ENCODE data around the gene PPARA.
A peak's percentile ranks its signal among the peaks of the same experiment; 100 is the strongest.
"Not testable (repeated sequence)": the region's sequence is repeated elsewhere in the genome, so short reads cannot be mapped to it uniquely, and the experiment has no call there.

PPARA gene

DNA sequence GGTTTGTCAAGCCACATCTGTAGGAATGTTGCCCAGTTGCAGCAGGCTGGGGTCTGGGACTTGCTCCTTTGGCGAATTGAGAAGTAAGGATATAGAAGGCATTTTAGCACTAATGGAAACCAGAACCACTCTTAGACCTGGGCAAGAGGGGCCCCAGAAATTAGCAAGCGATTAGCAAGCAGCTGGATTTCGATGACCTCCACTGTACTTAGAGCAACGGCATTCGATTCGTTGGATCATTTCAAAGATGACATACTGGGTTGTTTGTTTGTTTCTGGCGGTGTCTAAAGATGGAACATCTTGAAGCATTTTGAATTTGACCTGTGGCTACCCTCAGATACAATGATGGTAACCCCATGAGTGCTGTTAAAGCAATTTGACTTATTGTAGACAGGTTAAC is 100.9 kb downstream of the PPARA start:
- no peak for DNase-seq

DNA sequence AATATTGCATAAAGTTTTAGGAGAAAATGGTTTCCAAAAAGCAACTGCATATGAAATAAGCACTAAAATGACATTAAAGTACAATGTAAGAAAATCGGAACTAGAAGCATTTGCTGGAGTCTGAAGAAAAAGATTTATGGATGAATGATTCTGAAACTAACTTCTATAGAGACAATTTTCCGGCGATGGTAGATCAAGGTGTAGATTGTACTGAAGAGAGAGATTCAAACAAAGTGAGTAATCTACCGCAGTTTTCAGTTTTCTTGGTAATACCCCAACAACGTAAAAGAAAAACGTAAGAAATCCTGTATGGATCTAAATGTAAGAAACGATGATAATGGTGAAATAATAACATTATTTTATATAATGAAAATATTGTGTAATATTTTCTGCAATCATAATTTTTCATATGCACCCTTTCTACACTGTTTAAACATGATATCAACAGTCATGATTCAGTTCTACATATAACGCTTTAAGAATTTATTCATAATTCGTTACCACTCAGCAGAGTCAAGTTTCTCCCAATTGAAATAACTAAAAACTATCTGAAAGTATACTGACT is 101.6 kb downstream of the PPARA start:
- peak; percentile 78 for DNase-seq

DNA sequence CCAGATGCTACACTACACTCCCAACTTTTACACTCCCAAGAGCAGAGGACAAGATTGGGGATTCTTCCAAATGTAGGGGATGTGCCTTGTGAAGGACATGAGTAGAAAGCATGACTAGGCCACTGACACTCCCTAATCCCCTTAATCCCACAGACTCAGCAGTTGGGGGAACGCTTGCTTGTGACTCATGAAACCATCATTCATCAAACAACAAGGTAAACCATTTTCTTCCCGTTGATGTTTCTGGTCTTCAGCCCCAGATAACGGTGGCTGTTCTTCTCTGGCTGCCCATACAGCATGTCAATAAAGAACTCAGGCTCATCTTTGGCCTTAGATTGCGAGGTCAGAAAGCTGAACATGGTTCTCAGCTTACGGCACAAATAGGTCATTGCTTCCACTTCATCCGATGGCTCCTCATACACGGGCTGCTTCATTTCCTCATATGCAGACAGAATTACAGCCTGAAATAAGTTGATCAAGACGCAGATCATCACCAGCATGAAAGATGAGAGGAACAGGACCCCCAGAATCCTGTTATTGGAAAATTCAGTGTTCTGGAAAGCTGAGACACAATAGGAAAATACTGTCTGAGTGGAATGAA is 106.1 kb downstream of the PPARA start:
- no peak for DNase-seq

DNA sequence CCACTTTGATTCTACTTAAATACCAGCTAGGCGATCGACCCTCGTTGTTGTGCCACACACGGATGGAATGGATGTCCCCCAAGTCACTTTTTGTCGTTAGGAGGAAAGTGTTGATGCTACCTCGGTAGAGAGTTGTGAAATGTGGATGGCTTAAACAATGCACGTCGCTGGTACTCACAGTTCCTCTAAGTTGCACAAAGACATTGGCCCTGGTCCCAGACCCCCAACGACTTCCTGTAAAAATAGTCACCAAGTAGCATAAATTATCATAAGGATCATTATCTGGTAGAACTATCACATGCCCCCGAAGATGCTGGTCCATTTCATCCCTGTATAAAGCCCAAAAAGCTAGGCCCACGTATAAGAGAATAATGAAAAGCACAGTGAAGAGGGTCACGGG is 109.0 kb downstream of the PPARA start:
- DNase-seq, result no peak

DNA sequence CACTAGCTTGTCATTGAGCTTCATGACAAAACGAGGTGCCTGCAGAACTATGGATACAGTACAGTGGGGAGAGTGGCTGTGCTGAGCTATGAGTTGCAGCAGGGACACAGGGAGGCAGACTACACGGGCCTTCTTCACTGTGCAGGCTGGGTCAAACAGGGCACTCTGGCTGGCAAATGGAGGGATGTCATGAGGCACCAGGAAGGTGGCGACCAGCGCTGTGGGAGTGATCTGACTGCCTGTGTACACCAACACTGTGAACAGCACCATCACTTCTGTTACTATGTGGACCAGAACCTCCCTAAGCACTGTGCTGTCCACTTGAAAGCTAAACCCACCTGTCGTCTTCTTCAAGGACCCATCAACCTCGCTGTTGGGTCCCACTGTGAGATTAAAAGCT is 109.7 kb downstream of the PPARA start:
- DNase-seq, result no peak

DNA sequence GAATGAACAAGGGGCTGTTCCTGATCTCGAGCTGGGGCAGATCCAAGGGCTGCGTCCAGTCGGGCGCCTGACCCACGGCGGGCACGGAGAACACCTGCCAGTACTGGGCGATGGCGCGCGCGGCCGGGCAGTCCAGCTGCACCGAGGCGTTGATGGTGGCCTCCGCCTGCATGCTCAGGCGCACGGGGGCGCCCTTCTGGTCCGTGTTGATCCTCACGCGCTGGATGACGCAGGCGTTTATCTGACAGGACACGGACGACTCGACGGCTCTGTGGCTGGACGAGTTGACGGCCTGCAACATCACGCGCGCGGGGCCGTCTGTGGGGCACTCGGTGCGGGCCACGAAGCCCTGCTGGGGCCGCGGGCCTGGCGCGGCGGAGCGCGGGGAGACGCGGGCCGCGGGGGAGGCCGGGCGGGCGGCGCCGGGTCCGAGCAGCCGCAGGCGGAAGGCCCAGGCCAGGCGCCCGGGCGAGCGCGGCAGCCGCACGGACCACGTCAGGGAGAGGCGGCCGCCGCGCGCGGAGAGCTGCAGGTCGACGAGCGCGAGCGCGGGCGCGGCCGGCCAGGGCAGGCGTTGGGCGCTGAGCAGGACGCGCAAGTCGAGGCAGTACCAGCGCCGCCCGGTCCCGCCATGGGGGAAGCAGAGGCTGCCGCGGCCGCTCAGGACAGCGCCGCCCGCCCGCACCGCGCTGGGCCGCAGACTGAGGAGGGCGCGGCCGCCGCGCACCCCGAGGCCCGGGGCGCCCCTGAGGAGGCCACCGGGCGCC is 112.3 kb downstream of the PPARA start:
- DNase-seq, result no peak

DNA sequence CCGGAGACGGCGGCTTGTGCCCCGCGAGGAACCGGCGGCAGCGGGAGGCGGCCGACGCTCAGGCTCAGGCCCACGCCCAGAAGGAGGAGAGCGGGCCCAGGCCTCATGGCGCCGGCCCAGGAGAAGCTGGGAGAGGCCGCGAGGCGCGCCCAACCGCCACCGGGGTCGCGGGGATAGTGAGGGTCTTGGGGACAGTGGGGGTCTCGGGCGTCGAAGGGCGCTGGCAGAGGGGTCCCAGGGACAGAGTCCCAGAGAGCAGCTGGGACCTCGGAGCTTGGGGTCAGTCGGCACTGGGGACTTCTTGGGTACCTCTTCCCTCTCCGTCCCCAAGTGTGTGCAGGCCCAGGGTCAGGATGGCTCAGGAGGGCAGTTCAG is 112.9 kb downstream of the PPARA start, which contains the start of gene PKDREJ:
Gene PKDREJ (minus strand): TSS at position 128 of the 375 bp plus-strand sequence. CDS start 21 bp downstream, at position 107.
- DNase-seq, result no peak

DNA sequence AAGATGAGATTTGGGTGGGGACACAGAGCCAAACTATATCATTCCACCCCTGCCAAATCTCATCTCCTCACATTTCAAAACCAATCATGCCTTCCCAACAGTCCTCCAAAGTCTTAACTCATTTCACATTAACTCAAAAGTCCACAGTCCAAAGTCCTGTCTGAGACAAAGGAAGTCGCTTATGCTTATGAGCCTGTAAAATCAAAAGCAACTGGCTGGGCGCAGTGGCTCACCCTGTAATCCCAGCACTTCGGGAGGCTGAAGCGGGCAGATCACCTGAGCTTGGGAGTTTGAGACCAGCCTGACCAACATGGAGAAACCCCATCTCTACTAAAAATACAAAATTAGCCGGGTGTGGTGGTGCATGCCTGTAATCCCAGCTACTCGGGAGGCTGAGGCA is 114.2 kb downstream of the PPARA start:
- DNase-seq, result not testable (repeated sequence)

DNA sequence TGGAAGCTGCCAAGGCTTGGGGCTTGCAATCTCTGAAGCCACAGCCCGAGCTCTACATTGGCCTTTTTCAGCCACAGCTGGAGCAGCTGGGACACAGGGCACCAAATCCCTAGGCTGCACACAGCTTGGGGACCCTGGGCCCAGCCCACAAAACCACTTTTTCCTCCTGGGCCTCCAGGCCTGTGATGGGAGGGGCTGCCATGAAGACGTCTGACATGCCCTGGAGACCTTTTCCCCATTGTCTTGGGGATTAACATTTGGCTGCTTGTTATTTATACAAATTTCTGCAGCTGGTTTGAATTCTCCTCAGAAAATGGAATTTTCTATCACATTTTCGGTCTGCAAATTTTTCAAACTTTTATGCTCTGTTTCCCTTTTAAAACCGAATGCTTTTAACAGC is 115.3 kb downstream of the PPARA start:
- DNase-seq, result not testable (repeated sequence)

DNA sequence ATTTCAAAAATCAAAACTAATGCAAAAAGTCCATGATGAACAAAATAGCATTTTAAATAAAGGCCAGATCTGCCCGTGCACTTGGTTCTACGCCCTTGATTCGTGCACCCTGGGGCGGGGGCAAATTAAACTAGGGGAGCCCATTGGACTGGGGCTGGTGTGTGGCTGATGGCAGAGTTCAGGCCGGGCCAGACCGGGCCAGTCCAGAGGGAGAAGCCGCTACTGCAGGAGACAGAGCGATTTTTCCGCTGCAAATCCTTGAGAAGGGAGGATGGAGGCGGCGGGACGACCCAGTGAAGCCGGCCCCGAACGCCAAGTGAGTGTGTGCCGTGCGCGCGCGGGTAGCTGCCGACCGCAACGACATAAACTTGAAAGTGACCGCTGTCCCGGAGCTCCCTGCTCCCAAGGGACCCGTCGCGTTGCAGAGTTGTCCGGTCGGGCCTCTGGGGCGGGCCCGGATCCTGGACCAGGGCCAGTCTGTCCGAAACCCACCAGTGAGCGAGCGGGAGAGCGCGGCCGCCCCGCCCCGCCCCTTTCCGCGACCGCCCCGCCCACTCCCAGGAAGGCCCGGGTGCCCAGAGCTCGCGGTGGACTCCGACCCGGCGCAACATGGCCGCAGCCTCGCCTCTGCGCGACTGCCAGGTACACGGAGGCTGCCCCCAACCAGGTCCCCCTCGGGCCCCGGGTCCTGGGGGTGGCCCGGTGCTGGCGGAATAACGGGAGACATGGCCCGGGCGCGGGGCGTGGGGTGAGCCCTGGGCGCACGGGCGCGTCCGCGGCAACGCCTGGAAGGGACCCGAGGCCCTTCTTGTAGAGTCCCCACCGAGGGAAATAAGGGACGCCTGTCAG is 117.3 kb downstream of the PPARA start, which contains the start of gene TTC38:
Gene TTC38 (plus strand): TSS at position 578 of the 849 bp plus-strand sequence. CDS start 32 bp downstream, at position 610.
- DNase-seq, result peak; percentile 47

DNA sequence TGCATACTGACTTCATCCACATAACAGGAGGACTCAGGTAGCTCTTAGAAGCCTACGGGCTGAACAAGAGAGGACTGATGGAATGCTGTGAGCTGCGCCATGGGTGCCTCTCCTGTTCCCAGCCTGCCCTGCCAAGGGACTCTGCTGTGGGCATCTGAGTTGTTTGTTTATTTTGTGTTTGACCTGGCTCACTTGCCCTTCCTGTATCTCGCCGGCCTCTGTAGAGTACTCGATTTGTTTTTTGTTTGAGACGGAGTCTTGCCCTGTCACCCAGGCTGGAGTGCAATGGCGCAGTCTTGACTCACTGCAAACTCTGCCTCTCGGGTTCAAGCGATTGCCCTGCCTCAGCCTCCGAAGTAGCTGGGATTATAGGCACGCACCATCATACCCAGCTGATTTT is 119.2 kb downstream of the PPARA start:
- DNase-seq, result no peak

DNA sequence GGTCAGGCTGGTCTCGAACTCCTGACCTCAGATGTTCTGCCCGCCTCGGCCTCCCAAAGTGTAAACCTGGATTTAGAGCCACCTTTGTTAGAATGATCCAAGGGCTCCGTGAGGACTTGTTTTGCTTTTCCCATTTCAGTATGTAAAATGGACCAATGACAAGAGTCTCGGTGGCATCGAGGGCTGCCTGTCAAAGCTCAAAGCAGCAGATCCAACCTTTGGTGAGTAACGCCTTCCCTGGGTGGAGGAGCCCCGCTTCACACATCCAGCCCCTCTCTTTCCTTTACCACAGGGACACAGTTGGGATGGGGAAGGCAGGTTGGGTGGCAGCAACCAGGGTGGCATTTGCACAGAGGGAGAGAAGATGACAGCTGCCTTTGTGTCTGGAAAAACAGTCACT is 121.9 kb downstream of the PPARA start:
- DNase-seq, result no peak

DNA sequence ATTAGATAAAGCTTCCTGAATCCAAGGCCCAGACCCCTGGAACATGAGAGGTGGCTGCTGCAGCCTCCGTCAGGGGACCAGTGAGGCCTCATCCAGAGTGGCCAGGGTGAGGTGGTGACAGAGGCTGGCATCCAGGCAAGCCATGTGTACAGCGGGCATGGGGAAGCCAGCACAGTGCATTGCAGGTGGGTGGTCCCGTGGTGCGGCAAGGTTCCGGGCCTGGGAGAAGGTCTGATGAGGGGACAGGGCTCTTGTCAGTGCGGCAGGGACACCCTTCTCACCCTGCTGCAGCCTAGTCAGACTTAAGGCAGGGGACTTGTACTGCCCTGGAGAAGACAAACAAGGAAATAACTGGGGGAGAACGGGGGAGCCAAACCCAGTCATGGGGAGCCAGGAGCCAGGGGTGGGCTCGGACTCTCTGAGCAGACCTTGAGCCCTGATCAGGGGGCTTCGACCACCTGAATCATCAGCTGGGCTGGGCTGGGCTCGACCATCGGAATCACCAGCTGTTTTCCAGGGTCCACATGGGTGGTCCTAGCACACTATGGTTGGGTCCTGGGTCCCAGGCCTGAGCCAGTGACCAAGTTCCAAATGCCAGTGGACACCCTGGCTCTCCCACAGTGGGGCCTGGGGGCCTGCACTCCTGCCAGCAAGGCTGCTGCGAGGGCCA is 122.6 kb downstream of the PPARA start:
- DNase-seq, result no peak

DNA sequence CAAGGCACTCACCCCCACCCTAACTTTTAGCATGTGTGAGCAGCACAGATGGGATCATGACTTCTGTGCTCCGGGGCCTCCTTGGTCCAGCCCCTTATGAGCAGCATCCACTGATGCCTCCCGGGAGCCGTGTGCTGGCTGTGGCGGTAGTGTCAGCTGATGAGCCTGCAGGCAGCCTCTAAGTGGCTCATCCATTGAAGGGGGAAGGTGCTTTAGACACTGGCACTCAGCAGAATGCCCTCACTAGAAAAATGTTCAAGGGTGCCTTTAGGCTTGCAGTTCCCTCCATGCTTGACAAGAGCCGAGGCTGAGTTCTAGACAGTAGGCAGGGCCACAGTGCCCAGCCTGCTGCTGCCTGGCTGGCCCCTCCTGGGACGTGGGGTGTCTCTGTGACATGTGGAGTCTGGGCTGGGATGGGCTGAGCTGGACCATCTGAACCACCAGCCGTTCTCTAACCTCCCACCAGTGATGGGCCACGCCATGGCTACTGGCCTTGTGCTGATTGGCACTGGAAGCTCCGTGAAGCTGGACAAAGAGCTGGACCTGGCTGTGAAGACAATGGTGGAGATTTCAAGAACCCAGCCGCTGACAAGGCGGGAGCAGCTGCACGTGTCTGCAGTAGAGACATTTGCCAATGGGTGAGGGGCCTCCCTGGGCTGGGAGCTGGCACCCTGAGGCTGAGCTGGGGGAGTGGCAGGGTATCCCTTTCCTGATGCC is 123.3 kb downstream of the PPARA start:
- no peak for DNase-seq

DNA sequence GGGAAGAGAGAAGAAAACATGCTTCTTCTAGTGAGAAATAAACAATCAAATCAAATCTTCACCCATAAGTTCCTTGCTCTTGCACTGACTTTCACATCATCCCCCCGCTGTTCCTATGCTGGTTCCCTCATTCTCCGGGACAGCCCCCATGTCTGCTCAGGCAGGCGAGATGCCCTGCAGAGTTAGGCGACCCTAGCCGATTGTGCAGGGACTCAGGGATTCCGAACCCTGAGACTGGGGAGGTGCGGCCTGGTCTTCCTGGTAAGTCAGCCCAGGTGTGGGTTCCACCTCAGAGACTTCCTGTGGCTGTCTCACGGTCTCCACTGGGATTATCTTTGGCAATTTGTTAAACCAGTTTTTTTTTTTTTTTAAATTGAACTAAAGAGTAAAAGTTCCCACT is 124.1 kb downstream of the PPARA start:
- no peak for DNase-seq

DNA sequence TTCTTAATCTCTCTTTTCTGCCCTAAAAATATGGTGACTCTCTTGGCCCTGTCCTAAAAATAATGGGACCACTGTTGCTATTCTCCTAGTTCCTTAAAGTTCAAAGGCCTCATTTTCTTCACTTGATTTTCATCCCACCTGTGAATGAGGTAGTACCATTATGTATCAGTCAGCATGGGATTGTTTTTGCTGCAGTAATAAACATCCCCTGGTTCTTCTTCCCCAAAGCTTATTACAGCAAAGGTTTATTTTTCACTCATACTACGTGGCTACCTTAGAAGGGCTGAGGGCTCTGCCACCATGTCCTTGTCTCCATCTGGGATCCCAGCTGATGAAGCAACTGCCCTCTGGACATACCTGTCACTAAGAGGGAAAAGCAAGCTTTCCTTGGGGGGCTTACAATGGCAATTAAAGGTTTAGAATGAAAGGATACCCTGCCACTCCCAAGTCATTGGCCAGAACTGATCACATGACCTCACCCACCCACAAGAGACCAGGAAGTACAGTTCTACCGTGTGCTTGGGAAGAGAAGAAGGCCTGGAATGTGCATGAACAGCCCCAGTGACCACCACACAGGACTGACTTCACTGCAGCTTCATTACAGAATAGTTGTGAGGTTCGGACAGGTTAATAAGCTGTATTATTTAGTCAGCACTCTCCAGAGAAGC is 125.3 kb downstream of the PPARA start:
- no peak for DNase-seq

DNA sequence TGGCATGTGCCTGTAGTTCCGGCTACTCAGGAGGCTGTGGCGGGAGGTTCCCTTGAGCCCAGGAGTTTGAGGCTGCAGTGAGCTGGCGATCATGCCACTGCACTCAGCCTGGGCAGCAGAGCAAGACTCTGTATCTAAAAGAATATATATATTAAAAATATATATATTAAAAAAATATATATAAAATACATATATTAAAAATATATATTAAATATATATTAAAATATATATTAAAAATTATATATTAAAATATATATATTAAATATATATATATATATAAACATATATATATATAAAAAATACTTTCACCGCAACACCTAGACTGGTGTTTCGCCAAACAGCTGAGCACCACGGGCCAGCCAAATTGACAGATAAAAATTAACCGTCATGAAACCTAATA is 126.2 kb downstream of the PPARA start:
- DNase-seq, result no peak

DNA sequence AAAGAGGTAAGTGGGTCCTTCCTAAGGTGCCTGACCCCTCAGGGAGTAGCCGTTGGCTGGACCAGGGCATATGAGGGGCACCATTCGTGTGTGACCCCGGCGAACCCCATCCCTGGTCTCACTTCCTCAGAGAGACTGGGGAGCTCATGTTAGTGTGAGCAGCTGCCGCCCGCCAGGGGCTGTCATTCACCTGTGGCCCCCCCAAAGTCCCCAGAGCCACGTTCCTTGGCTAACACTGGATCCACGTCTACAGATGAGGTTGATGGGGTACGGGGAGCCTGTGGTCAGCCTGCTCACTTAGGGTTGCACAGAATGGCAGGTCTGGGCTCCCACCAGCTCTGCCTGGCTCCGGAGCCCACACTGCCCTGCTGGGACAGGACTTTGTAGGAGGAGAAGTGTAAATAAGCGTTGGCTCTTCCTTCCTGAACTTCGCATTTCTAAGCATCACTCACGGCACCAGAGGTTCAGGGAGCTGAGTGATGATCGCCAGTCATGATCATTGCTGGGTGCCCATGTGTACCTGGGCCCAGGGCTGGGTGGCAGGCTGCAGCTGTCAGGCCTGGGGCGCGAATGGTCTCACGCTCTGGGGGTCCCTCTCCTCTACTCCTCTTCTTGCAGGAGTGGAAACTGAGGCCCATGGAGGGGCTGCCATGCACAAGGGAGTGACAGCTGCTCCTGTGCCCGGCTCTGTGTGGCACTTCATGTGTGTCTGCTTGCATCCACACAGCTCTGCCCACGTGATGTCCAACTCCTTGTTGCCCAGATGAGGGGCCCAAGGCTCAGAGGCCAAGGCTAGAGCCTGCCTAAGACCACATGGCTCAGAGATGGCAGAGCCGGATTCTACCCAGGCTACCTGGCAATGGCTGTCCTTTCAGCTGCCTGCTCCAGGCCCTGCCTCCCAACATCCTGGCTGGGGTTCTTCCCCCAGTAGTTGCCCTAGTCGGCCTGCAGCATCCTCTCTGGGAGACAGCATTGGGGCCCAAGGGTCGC is 128.6 kb downstream of the PPARA start:
- no peak for DNase-seq

DNA sequence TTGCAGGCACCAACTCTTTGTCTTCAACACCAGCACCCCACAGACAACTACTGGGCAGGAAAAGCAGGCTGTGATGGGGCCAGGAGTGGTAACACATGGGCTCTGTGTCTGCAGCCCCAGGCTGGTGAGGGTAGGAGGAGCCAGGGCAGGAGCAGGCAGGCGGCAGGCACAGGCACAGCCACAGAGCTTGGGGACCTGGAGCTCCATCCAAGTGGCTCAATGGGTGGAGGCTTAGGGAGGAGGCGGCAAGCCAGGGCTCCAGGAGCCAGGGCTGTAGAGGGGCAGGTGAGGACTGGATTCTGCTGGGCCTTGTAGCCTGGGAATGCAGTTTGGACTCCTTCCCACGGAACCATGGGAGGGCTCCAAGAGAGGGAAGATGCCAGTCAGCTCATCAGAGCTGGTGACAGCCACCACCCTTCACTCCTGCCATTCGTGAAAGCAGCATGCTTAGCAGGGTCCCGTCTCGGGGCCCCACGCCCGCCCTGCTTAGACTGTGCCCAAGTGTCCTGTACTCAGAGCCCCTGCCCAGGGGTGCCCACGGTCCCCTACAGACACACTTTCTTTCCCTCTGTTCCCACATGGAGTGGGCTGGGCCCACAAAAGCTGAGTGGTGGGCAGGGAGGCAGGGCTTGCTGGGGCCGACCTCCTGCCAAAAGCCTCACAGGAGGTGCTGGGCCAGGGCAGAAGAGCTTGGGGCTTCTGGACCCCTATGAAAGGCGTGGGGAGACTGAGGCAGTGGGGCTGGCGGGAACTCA is 129.9 kb downstream of the PPARA start:
- DNase-seq, result no peak

All from activated CD4-positive, alpha-beta T cell treated with anti-CD3 and anti-CD28 coated beads, Interleukin-2, amount 50 U/mL, for 16 hours (primary cell).